BJ (cell line): ENCODE results near the gene ZBTB46. TPM values are rescaled to one million over a fixed set of nuclear protein-coding genes. Genes with fewer than 3 reads are reported as not detected.

Source experiments
- CTCF ChIA-PET: fragments of 350-600 bp; formaldehyde crosslinking; extraction: SDS; loops from one replicate; lab custom pipeline; 2021; ENCODE audit warnings: antibody characterized with exemption, inconsistent platforms; lab: Yijun Ruan, JAX
- POLR2A ChIA-PET: fragments of 300-600 bp; sonication (Branson Sonifier 250); formaldehyde crosslinking; extraction: SDS; loops from one replicate; lab custom pipeline; 2021; ENCODE audit warnings: antibody characterized with exemption; lab: Charles Lee
- DNase-seq: peaks from one replicate; pipeline ENCODE4 v3.0.0-alpha.2; 2011; ENCODE audit warnings: low read depth
- H3K27me3 ChIP-seq: 2 replicates; pipeline ENCODE4 v1.6.0; 2011; ENCODE audit warnings: low read length; ENCODE audit not compliant: control insufficient read depth, insufficient read depth
- H3K36me3 ChIP-seq: 2 replicates; pipeline ENCODE4 v1.5.1; 2011; ENCODE audit warnings: low read length; ENCODE audit not compliant: control insufficient read depth, insufficient read depth
- H3K4me3 ChIP-seq: 2 replicates; pipeline ENCODE4 v1.5.1; 2011; ENCODE audit warnings: low read depth, mild to moderate bottlenecking, control low read depth, low read length
- CTCF ChIP-seq: IDR thresholded peaks from 2 replicates; pipeline ENCODE4 v1.5.1; 2011; ENCODE audit warnings: low read depth, mild to moderate bottlenecking, control low read depth, inconsistent platforms, low read length, moderate library complexity; ENCODE audit not compliant: insufficient read depth
- polyA plus RNA-seq: library from polyadenylated mRNA; depleted of rRNA; stranded (reverse); fragments of >200 nt; gene quantifications from 2 replicates; pipeline ENCODE4 v1.2.3, GENCODE V29; 2011

ZBTB46 gene
- polyA plus RNA-seq, 1 experiment, result 0.32 TPM

GRCh38 chr20:63835021-63835858, 4.2 kb upstream of the ZBTB46 start:
- H3K36me3 ChIP-seq, result no peaks in the 10 kb centered on the region
- H3K4me3 ChIP-seq, result no peak overlapping the region
- TF ChIP-seq CTCF, result no peak
- H3K27me3 ChIP-seq, result no peaks in the 10 kb centered on the region; the same call in none of the 2 replicates
- ChIA-PET CTCF (interaction anchor here (0.8 to 1.5 kb wide), 4 partner anchors 18 to 60 kb away, joined by 3 read pairs; no protein-coding TSS in a partner anchor), POLR2A (no interaction called here)
- peak; percentile 82 for DNase-seq

- CTCF ChIA-PET, result interaction anchor here (0.8 to 1.5 kb wide), 4 partner anchors 19 to 59 kb away, joined by 3 read pairs; no protein-coding TSS in a partner anchor
- POLR2A ChIA-PET, result no interaction called here
- no peak for TF ChIP-seq CTCF
- DNase-seq, result no peak
- Histone ChIP-seq H3K4me3 (no peak overlapping the region), H3K27me3 (peaks cover 6% of the 10 kb centered on the region), H3K36me3 (no peaks in the 10 kb centered on the region)
Observed at GRCh38 chr20:63834491-63834880, 3.4 kb upstream of the ZBTB46 start.

GRCh38 chr20:63833776-63834490, 2.9 kb upstream of the ZBTB46 start:
- ChIA-PET POLR2A (no interaction called here), CTCF (interaction anchor here (1.1 to 1.5 kb wide), 2 partner anchors 20 to 59 kb away, joined by 3 read pairs; no protein-coding TSS in a partner anchor)
- no peak overlapping the region for H3K4me3 ChIP-seq
- no peak for DNase-seq
- H3K36me3 ChIP-seq, result no peaks in the 10 kb centered on the region
- no peak for TF ChIP-seq CTCF
- peaks cover 11% of the 10 kb centered on the region for H3K27me3 ChIP-seq

GRCh38 chr20:63831993-63832686, 1.1 kb upstream of the ZBTB46 start:
- peaks cover 16% of the 10 kb centered on the region for H3K27me3 ChIP-seq
- no peak for TF ChIP-seq CTCF
- H3K36me3 ChIP-seq, result no peaks in the 10 kb centered on the region
- POLR2A ChIA-PET, result no interaction called here
- no peak for DNase-seq
- no peak overlapping the region for H3K4me3 ChIP-seq
- CTCF ChIA-PET, result no interaction called here

GRCh38 chr20:63831646-63831992, 555 bp upstream of the ZBTB46 start:
- Histone ChIP-seq H3K27me3 (peaks cover 16% of the 10 kb centered on the region), H3K4me3 (peak overlapping the region; percentile 39; the same call in 1 of the 2 replicates), H3K36me3 (no peaks in the 10 kb centered on the region)
- DNase-seq, result no peak
- CTCF ChIA-PET, result no interaction called here
- no peak for TF ChIP-seq CTCF
- POLR2A ChIA-PET, result no interaction called here
